HEK293 (cell line): ENCODE measurements around the gene ZSCAN20.

Experiments
- CTCF ChIA-PET: fragments of 350-600 bp; formaldehyde crosslinking; extraction: SDS; loops from one replicate; lab custom pipeline; 2021; ENCODE audit warnings: antibody characterized with exemption; lab: Yijun Ruan, JAX
- POLR2A ChIA-PET: fragments of 300-600 bp; formaldehyde crosslinking; extraction: SDS; loops from one replicate; lab custom pipeline; 2020; ENCODE audit warnings: antibody characterized with exemption, inconsistent platforms; lab: Yijun Ruan, JAX
- H3K27ac ChIP-seq: fragments of 200-500 bp; sonication (Bioruptor generic); 2 replicates; pipeline ENCODE4 v1.5.1; 2014; ENCODE audit warnings: low read depth, low read length, control low read depth, inconsistent platforms; ENCODE audit errors: extremely low read depth
- H3K36me3 ChIP-seq, 2 experiments: fragments of 200-500 bp in 1 of 2; sonication (Bioruptor generic) in 1 of 2; 1 replicate in 1 of 2; 2 replicates in 1 of 2; pipeline ENCODE4 v1.5.1; 2014 to 2017; ENCODE audit warnings: inconsistent platforms in 2 of 2, low read length in 2 of 2; ENCODE audit not compliant: control insufficient read depth in 2 of 2, insufficient read depth in 1 of 2
- H3K4me1 ChIP-seq: fragments of 200-500 bp; sonication (Bioruptor generic); 2 replicates; pipeline ENCODE4 v1.5.1; 2014; ENCODE audit warnings: mild to moderate bottlenecking, low read length, inconsistent platforms; ENCODE audit not compliant: control insufficient read depth, insufficient read depth
- H3K4me3 ChIP-seq: 2 replicates; pipeline ENCODE4 v1.5.1; 2011; ENCODE audit warnings: low read depth, mild to moderate bottlenecking, control low read depth, low read length, moderate library complexity
- H3K9me3 ChIP-seq: fragments of 200-500 bp; sonication (Bioruptor generic); 2 replicates; pipeline ENCODE4 v1.5.1; 2014; ENCODE audit warnings: low read depth, low read length, inconsistent platforms; ENCODE audit not compliant: control insufficient read depth, insufficient read depth
- HIC1 ChIP-seq: fragments of 450-650 bp; formaldehyde crosslinking; IDR thresholded peaks from 2 replicates; pipeline ENCODE4 v1.5.1; 2016; ENCODE audit warnings: missing biosample characterization, missing genetic modification characterization
- REPIN1 ChIP-seq: fragments of 450-650 bp; formaldehyde crosslinking; IDR thresholded peaks from 2 replicates; pipeline ENCODE4 v1.5.1; 2017; ENCODE audit warnings: missing biosample characterization, missing genetic modification characterization, low read depth
- REST ChIP-seq: fragments of 450-650 bp; formaldehyde crosslinking; IDR thresholded peaks from 2 replicates; pipeline ENCODE4 v1.5.1; 2016; ENCODE audit warnings: missing biosample characterization, missing genetic modification characterization
- SCRT1 ChIP-seq: fragments of 450-650 bp; formaldehyde crosslinking; IDR thresholded peaks from 2 replicates; pipeline ENCODE4 v1.5.1; 2016; ENCODE audit warnings: missing biosample characterization, missing genetic modification characterization, borderline replicate concordance
- SCRT2 ChIP-seq: fragments of 450-650 bp; formaldehyde crosslinking; IDR thresholded peaks from 2 replicates; pipeline ENCODE4 v1.5.1; 2016; ENCODE audit warnings: missing biosample characterization, missing genetic modification characterization
- TCF7L2 ChIP-seq: IDR thresholded peaks from 2 replicates; pipeline ENCODE4 v1.6.1; 2011; ENCODE audit warnings: low read depth, mild to moderate bottlenecking, inconsistent platforms, low read length, moderate library complexity, borderline replicate concordance
- ZBTB48 ChIP-seq: fragments of 450-650 bp; formaldehyde crosslinking; IDR thresholded peaks from 2 replicates; pipeline ENCODE4 v1.5.1; 2016; ENCODE audit warnings: missing biosample characterization, missing genetic modification characterization
- ZEB2 ChIP-seq: fragments of 450-650 bp; formaldehyde crosslinking; IDR thresholded peaks from 2 replicates; pipeline ENCODE4 v1.5.1; 2016; ENCODE audit warnings: missing biosample characterization, missing genetic modification characterization
- ZNF112 ChIP-seq: fragments of 450-650 bp; formaldehyde crosslinking; IDR thresholded peaks from 2 replicates; pipeline ENCODE4 v1.5.0; 2017; ENCODE audit warnings: missing biosample characterization, missing genetic modification characterization
- ZNF140 ChIP-seq: fragments of 450-650 bp; formaldehyde crosslinking; IDR thresholded peaks from 2 replicates; pipeline ENCODE4 v1.5.1; 2016; ENCODE audit warnings: missing biosample characterization, missing genetic modification characterization
- ZNF146 ChIP-seq: fragments of 450-650 bp; formaldehyde crosslinking; IDR thresholded peaks from 2 replicates; pipeline ENCODE4 v1.5.1; 2016; ENCODE audit warnings: missing biosample characterization, missing genetic modification characterization
- ZNF157 ChIP-seq: fragments of 450-650 bp; formaldehyde crosslinking; IDR thresholded peaks from 2 replicates; pipeline ENCODE4 v1.5.1; 2016; ENCODE audit warnings: missing biosample characterization, missing genetic modification characterization
- ZNF266 ChIP-seq: fragments of 450-650 bp; formaldehyde crosslinking; IDR thresholded peaks from 2 replicates; pipeline ENCODE4 v1.5.1; 2016; ENCODE audit warnings: missing biosample characterization, missing genetic modification characterization, low read depth
- ZNF280D ChIP-seq: fragments of 450-650 bp; formaldehyde crosslinking; IDR thresholded peaks from 2 replicates; pipeline ENCODE4 v1.5.1; 2016; ENCODE audit warnings: missing biosample characterization, missing genetic modification characterization
- ZNF292 ChIP-seq: fragments of 450-650 bp; formaldehyde crosslinking; IDR thresholded peaks from 2 replicates; pipeline ENCODE4 v1.5.1; 2016; ENCODE audit warnings: low read depth, missing biosample characterization, missing genetic modification characterization, borderline replicate concordance
- ZNF311 ChIP-seq: fragments of 450-650 bp; formaldehyde crosslinking; IDR thresholded peaks from 2 replicates; pipeline ENCODE4 v1.5.1; 2017; ENCODE audit warnings: missing biosample characterization, missing genetic modification characterization, borderline replicate concordance
- ZNF48 ChIP-seq: fragments of 450-650 bp; formaldehyde crosslinking; IDR thresholded peaks from 2 replicates; pipeline ENCODE4 v1.5.1; 2016; ENCODE audit warnings: missing biosample characterization, missing genetic modification characterization
- ZNF513 ChIP-seq: fragments of 450-650 bp; IDR thresholded peaks from 2 replicates; pipeline ENCODE4 v1.5.1; 2018; ENCODE audit warnings: missing biosample characterization, missing genetic modification characterization
- ZNF518A ChIP-seq: fragments of 450-650 bp; formaldehyde crosslinking; conservative IDR thresholded peaks from 2 replicates; pipeline ENCODE4 v1.5.1; 2016; ENCODE audit warnings: low read depth, missing biosample characterization, missing genetic modification characterization
- ZNF529 ChIP-seq: fragments of 450-650 bp; formaldehyde crosslinking; IDR thresholded peaks from 2 replicates; pipeline ENCODE4 v1.5.1; 2017; ENCODE audit warnings: missing genetic modification characterization, missing biosample characterization; ENCODE audit not compliant: insufficient replicate concordance
- ZNF596 ChIP-seq: fragments of 450-650 bp; IDR thresholded peaks from 2 replicates; pipeline ENCODE4 v1.5.0; 2018; ENCODE audit warnings: missing biosample characterization, mild to moderate bottlenecking, missing genetic modification characterization, moderate library complexity
- ZNF629 ChIP-seq: fragments of 450-650 bp; formaldehyde crosslinking; IDR thresholded peaks from 2 replicates; pipeline ENCODE4 v1.5.1; 2017; ENCODE audit warnings: missing biosample characterization, missing genetic modification characterization
- ZNF76 ChIP-seq: fragments of 450-650 bp; formaldehyde crosslinking; IDR thresholded peaks from 2 replicates; pipeline ENCODE4; 2016; ENCODE audit warnings: low read depth, missing biosample characterization, missing genetic modification characterization, borderline replicate concordance
- ZNF776 ChIP-seq: fragments of 450-650 bp; formaldehyde crosslinking; IDR thresholded peaks from 2 replicates; pipeline ENCODE4 v1.5.0; 2017; ENCODE audit warnings: missing biosample characterization, missing genetic modification characterization, borderline replicate concordance

The ZSCAN20 gene

GRCh38 chr1:33527934-33528333, 55.5 kb downstream of the ZSCAN20 start (continued):
- TF ChIP-seq ZNF280D (no peak), ZNF776 (tag by site-specific recombination) (no peak), ZNF266 (tag by site-specific recombination) (no peak), ZNF48 (no peak), ZBTB48 (tag by site-specific recombination) (no peak), ZNF311 (tag by site-specific recombination) (no peak), ZNF146 (no peak), ZNF596 (no peak), ZNF529 (no peak), ZEB2 (tag by site-specific recombination) (no peak), ZNF292 (no peak), ZNF629 (tag by site-specific recombination) (no peak)

GRCh38 chr1:33529957-33530356, 57.5 kb downstream of the ZSCAN20 start:
- no peaks in the 10 kb centered on the region for H3K4me1 ChIP-seq
- TF ChIP-seq ZNF112 (tag by site-specific recombination): no peak
- TF ChIP-seq ZNF157 (tag by site-specific recombination): no peak
- no peak for TF ChIP-seq REPIN1 (tag by site-specific recombination)
- no peak for TF ChIP-seq ZNF76 (tag by site-specific recombination)
- TF ChIP-seq ZNF513 (tag by site-specific recombination): no peak
- no peak for TF ChIP-seq ZNF140 (tag by site-specific recombination)
- TF ChIP-seq TCF7L2: no peak
- TF ChIP-seq HIC1 (tag by site-specific recombination): no peak
- peak; percentile 88 for TF ChIP-seq SCRT2 (tag by site-specific recombination)
- TF ChIP-seq SCRT1 (tag by site-specific recombination): peak; percentile 77
- no peak for TF ChIP-seq ZNF518A (tag by site-specific recombination)
- TF ChIP-seq REST (tag by site-specific recombination): no peak
- TF ChIP-seq, all 188 proteins: peak for 2
- H3K4me3 ChIP-seq: no peak overlapping the region
- no peak overlapping the region for H3K27ac ChIP-seq
- no peaks in the 10 kb centered on the region for H3K9me3 ChIP-seq
- ChIA-PET POLR2A (no interaction called here), CTCF (no interaction called here)
- no peaks in the 10 kb centered on the region for H3K36me3 ChIP-seq
